ENCODE results near the gene TPGS1.

DNA sequence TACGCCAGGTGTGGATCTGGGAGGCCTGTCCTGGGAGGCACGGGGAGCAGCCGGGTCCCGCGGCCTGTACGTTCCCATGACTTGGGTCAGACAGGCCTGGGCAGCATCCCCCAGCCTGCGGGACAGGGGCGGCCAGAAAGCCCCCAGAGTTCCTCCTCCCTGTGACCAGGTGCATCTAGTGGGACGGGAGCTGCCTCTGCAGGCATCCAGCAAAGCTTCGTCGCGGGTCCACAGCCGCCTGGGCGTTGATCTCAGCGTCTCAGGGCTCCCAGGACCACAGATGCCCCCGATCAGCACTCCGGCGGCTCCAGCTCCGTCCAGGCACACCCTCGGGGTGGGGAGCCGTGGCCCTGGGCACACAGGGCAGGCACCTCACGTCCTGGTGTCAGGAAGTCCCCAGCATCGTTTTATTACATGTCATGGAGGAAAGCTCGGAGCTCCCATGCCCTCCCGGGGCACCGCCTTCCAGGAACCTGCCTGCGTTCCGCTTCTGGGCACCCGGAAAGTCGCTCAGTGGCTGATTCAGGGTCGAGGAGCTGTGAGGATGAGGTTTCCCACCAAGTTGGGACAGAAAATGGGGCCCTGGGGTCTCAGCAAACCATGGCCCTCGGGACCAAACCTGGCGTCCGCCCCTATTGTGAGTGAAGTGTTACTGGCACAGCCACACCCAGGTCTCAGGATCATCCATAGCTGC lies 35.0 kb downstream of the TPGS1 start:
- TF ChIP-seq, protein P1, sequence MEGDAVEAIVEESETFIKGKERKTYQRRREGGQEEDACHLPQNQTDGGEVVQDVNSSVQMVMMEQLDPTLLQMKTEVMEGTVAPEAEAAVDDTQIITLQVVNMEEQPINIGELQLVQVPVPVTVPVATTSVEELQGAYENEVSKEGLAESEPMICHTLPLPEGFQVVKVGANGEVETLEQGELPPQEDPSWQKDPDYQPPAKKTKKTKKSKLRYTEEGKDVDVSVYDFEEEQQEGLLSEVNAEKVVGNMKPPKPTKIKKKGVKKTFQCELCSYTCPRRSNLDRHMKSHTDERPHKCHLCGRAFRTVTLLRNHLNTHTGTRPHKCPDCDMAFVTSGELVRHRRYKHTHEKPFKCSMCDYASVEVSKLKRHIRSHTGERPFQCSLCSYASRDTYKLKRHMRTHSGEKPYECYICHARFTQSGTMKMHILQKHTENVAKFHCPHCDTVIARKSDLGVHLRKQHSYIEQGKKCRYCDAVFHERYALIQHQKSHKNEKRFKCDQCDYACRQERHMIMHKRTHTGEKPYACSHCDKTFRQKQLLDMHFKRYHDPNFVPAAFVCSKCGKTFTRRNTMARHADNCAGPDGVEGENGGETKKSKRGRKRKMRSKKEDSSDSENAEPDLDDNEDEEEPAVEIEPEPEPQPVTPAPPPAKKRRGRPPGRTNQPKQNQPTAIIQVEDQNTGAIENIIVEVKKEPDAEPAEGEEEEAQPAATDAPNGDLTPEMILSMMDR (IDR thresholded peaks at IDR 0.05): no peak
- TF ChIP-seq ZFX (IDR thresholded peaks at IDR 0.05; ENCODE audit: borderline replicate concordance): no peak

Measured in 22Rv1 (cell line).